CD4-positive, alpha-beta T cell treated with Interleukin-10 for 1 hour (primary cell): Measurements from ENCODE around the gene GPR42.
"Not testable (repeated sequence)": the region's sequence is repeated elsewhere in the genome, so short reads cannot be mapped to it uniquely, and the experiment has no call there.

Source experiments
- DNase-seq: peaks from one replicate; pipeline ENCODE4 v3.0.0-alpha.2; 2020

Gene GPR42

DNA sequence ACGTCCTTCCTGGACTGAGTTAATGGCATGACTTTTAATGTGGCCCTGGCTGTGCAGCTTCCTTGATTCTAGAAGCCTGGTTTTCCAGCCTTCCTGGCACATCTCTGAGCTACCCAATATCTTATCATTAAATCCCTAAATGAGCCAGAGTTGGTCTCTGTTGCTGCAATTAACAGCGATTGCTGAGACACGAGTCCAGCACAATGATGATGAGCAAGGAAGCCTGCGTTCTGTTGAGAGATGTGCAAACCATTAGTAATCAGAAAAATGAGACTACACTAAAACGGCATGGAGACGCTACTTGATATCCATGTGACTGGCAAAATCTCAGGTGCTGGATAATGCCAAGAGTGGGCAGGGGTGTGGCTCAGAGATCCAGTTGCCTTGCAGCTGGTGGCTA, 26.2 kb downstream of the GPR42 start:
- no peak for DNase-seq

- no peak for DNase-seq
These were observed 27.7 kb downstream of the GPR42 start for GRCh38 chr19:35398570-35398969.

- no peak for DNase-seq
These were observed 28.4 kb downstream of the GPR42 start for GRCh38 chr19:35399231-35399630.

DNA sequence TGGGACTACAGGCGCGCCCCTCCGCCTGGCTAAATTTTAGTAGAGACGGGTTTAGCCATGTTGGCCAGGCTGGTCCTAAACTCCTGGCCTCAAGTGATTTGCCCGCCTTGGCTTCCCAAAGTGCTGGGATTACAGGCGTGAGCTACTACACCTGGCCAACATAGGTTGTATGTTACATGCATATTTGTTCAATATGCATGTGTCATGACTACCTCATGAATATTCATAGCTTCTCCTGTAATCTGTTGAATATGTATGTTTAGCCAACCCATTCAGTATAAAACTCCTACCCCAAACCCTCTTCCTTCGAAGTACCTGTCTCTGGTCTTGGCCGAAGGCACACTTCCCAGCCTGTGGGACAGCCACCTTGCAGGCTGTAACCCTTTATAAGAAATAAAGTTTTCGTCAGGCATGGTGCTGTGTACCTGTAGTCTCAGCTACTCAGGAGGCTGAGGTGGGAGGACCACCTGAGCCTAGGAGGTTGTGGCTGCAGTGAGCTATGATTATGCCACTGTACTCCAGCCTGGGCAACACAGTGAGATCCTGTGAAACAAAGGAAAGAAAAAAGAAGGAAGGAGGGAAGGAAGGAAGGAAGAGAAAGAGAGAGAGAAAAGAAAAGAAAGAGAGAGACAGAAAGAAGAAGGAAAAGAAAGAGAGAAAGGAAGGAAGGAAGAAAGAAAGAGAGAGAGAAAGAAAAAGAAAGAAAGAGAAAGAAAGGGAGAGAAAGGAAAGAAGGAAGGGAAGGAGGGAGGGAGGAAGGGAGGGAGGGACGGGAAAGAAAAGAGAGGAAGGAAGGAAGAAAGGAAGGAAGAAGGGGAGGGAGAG, 29.3 kb downstream of the GPR42 start:
- no peak for DNase-seq

DNA sequence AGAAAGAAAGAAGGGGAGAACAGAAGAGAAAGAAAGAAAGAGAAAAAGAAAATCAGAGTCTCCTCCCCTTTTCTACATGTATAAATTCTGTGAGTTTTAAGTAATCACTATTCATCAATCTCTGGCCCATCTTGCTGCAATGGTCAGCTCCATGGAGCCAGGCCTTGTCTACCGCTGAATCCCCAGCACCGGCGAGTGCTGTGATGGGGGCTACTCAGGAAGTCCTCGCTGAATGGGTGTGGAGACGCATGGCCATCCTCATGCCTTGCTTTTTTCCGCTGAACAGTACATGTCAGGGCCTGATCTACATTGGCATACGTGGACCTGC, 29.9 kb downstream of the GPR42 start:
- DNase-seq, result no peak

DNA sequence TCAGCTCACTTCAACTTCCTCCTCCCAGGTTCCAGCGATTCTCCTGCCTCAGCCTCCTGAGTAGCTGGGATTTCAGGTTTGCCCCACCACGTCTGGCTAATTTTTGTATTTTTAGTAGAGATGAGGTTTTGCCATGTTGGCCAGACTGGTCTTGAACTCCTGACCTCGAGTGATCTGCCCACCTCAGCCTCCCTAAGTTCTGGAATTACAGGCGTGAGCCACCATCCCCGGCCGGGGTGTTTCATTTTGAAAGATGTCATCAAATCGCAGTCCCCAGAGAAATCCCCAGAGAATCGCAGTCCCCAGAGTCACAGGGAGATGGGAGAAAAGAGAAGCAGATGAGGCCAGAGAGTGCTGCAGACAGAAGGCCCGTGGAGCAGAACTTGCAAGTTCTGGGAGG, 30.5 kb downstream of the GPR42 start:
- not testable (repeated sequence) for DNase-seq

DNA sequence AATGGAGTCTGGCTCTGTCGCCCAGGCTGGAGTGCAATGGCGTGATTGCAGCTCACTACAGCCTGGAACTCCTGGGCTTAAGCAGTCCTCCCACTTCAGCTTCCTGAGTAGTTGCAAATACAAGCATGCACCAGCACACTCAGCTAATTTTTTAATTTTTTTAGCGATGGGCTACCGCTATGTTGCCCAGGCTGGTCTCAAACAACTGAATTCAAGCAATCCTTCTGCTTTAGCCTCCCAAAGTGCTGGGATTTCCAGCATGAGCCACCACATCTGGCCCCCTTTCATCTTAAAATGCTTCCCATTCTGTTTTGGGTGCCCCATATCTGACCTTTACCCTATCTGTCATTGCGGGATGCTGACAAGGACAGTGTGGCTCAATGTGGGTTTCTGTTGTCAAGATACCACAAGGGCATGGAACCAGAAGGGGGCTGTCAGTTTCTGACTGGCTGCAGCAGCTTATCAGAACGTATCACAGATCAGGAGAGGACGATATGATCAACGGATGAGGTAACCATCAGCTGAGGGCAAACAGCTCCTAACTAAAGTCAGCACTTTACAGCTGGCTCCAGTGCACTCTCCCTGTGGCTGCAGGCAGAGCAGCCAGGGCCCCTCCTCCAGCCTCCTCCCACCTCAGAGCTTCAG, 32.4 kb downstream of the GPR42 start:
- no peak for DNase-seq

DNA sequence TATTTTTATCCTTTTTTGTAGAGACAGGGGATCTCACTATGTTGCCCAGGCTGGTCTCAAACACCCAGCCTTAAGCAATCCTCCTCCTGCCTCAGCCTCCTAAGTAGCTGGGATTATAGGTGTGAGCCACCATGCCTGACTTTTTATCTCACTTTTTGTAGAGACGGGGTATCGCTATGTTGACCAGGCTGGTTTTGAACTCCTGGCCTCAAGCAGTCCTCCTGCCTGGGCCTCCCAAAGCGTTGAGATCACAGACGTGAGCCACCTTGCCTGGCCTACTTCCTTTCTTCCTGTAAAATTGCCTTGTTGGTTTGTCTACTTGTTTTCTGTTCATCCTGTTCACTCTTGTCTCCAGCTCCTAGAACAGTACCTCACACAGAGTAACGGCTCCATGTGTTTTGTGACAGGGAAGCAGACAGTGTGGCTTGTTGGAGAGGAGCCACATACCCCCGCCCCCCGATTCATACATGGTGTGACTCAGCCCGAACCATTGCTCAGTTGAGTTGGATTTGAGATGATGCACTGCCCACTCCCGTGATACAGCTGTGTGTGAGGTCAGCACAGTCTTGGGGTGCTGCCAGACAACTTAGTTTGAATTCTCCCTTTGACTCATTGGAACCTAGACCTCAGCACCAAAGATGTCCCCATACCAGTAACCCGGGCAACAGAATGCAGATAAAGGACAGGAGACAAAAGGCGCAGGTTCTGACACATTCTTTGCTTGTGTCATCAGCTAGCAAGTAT, 34.2 kb downstream of the GPR42 start:
- DNase-seq, result no peak

DNA sequence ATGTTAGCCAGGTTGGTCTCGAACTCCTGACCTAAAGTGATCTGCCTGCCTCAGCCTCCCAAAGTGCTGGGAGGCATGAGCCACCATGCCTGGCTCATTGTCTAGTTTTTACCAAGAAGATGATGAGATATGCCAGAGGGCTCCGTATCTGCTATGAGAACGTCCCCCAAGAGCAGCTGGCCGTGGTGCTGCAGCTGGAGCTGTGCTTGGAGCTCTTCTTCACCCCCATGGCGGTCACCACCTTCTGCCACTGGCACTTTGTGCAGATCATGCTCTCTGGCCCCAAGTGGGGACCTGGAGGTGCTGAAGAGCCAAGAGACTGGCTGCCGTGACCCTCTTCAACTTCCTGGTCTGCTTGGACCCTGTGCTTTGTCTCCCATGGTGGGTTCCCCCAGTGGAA, 36.8 kb downstream of the GPR42 start:
- no peak for DNase-seq

GRCh38 chr19:35408284-35409171, 37.7 kb downstream of the GPR42 start:
- no peak for DNase-seq

- DNase-seq, result no peak
These were observed 38.3 kb downstream of the GPR42 start for GRCh38 chr19:35409191-35409590.

GRCh38 chr19:35410487-35410886, 39.6 kb downstream of the GPR42 start:
- DNase-seq, result no peak

GRCh38 chr19:35414442-35414841, 43.6 kb downstream of the GPR42 start:
- no peak for DNase-seq

DNA sequence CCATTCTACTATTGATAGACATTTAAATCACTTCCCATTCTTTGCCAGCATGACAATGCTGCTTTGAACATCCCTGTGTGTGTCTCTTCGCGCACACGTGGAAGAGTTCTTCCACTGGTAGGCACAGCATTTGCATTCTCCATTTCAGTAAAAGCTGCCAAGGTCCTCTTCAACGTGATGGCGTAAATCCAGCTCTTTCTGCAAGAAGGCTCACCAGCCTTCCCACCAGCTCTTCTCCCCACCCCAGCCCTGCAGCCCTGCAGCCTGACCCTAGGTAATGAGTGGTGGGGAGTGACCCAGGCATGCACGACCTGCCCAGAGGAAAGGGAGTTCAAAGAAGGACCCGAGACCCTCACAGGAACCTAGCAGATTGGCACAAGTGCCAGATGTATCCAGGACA, 45.5 kb downstream of the GPR42 start:
- no peak for DNase-seq

DNA sequence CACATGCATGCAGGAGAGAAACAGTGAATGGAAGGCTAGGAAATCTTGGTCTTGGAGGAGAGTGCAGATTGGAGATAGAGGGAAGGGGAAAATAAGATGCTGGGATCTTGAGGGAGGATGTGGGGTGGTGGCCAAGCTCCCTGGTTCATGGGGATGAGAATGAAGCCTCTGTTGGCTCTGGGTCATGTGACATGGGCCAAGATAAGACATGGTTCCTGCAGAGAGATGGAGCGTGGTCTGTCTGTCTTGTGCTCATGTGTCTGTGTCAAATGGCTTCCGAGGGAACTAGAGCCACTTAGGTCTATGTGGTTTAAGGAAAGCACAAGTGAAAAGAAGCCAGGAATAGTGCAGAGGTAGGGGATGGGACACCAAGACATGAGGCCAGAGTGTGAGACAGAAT, 46.4 kb downstream of the GPR42 start:
- no peak for DNase-seq

DNA sequence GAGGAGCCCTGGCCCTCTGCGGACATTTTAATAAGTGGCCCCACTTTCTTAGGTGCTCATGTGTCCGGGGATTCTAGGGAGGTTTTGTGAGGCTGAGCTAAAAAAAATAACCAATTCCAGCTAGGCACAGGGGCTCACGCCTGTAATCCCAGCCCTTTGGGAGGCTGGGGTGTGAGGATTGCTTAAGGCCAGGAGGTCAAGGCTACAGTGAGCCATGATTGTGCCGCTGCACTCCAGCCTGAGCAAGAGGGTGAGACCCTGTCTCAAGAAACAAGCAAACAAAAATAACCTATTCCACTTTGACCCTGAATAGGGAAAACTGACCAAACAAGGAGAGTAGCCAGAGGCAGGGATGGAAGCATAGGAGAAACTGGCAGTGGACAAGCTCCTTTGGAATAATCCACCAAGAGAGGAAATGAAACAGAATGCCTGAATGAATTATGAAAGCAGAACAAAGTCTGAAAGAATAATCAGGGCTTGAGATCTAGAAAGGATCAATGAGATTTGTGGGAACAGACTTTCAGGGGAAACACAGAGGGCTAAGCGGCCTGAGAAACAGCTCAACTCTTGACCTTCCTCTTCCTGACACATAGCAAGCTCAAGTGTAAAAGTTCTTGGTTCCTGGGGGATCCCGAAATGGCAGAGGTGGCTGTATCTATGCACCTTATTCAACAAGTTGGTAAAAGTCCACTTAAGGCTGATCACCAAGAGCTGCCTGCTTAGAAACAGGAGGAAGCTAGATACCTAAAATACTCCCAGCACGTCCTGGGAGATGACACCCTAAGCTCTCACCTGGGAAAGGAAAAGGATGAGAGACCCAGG, 47.1 kb downstream of the GPR42 start:
- no peak for DNase-seq

- DNase-seq, result no peak
These were observed 48.2 kb downstream of the GPR42 start for GRCh38 chr19:35419046-35419445.

- no peak for DNase-seq
These were observed 48.9 kb downstream of the GPR42 start for GRCh38 chr19:35419805-35420204.

DNA sequence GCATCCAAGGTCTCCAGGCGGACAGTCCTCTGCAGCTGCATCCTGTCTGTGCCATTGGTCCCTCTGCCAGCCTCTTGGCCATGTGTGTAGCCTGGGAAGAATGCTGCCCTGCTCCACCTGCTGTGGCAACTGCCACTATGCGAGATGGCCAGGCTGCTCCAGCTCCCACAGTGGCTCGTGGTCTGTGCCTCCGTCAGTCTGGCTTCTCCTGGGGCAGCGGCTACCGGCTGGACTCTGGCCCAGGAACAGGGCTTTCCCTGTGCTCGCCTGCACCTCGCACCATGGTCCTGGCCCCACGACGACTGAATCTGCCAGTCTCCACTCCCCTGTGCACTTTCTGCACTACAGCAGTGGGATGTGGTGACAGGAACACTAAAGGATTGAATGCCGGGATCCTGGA, 50.5 kb downstream of the GPR42 start:
- DNase-seq, result no peak
